H9 (cell line): Measurements from ENCODE around the gene KLHL15. TPM values are rescaled to one million over a fixed set of nuclear protein-coding genes. Genes with fewer than 3 reads are reported as not detected.

Experiments
- DNase-seq: peaks from one replicate; pipeline ENCODE4 v3.0.0-alpha.2; 2017
- H2AFZ ChIP-seq: one replicate; pipeline ENCODE4 v1.6.1; 2013; ENCODE audit warnings: mild to moderate bottlenecking, low read length, control low read depth, moderate library complexity
- H2AK5ac ChIP-seq: 2 replicates; pipeline ENCODE4 v1.6.1; 2013; ENCODE audit warnings: low read length, control low read depth, mixed read lengths; ENCODE audit not compliant: insufficient read length
- H2BK120ac ChIP-seq: one replicate; pipeline ENCODE4 v1.6.1; 2013; ENCODE audit warnings: low read depth, mild to moderate bottlenecking, low read length, control low read depth, inconsistent platforms; ENCODE audit not compliant: poor library complexity, severe bottlenecking
- H2BK12ac ChIP-seq: 2 replicates; pipeline ENCODE4 v1.6.1; 2013; ENCODE audit warnings: low read length, control low read depth, mixed read lengths, low read depth; ENCODE audit not compliant: insufficient read length
- H2BK15ac ChIP-seq: 2 replicates; pipeline ENCODE4 v1.6.1; 2013; ENCODE audit warnings: low read depth, low read length, control low read depth
- H2BK20ac ChIP-seq: one replicate; pipeline ENCODE4 v1.6.1; 2013; ENCODE audit warnings: low read depth, mild to moderate bottlenecking, low read length, control low read depth, inconsistent platforms; ENCODE audit not compliant: poor library complexity, severe bottlenecking
- H2BK5ac ChIP-seq: 2 replicates; pipeline ENCODE4 v1.6.1; 2013; ENCODE audit warnings: low read length, control low read depth, mixed read lengths; ENCODE audit not compliant: insufficient read length
- H3K14ac ChIP-seq: 2 replicates; pipeline ENCODE4 v1.6.1; 2013; ENCODE audit warnings: low read length, control low read depth; ENCODE audit not compliant: insufficient read depth
- H3K18ac ChIP-seq: 2 replicates; pipeline ENCODE4 v1.6.1; 2013; ENCODE audit warnings: low read depth, mild to moderate bottlenecking, mixed read lengths, low read length, control low read depth; ENCODE audit not compliant: insufficient read length
- H3K23ac ChIP-seq: 2 replicates; pipeline ENCODE4 v1.6.1; 2013; ENCODE audit warnings: low read length, control low read depth, mixed read lengths, low read depth; ENCODE audit not compliant: insufficient read length
- H3K23me2 ChIP-seq: 2 replicates; pipeline ENCODE4 v1.6.1; 2013; ENCODE audit warnings: low read depth, mild to moderate bottlenecking, mixed read lengths, low read length, control low read depth; ENCODE audit not compliant: insufficient read length, poor library complexity, severe bottlenecking
- H3K27ac ChIP-seq: 2 replicates; pipeline ENCODE4 v1.5.1; 2013; ENCODE audit warnings: low read length, control low read depth, mixed read lengths, low read depth; ENCODE audit not compliant: insufficient read length
- H3K27me3 ChIP-seq: 2 replicates; pipeline ENCODE4 v1.6.1; 2013; ENCODE audit warnings: low read length, control low read depth, inconsistent platforms; ENCODE audit not compliant: insufficient read depth
- H3K4ac ChIP-seq: 2 replicates; pipeline ENCODE4 v1.6.1; 2013; ENCODE audit warnings: low read depth, mild to moderate bottlenecking, control low read depth, inconsistent platforms, low read length, moderate library complexity
- H3K4me1 ChIP-seq: 2 replicates; pipeline ENCODE4 v1.6.1; 2013; ENCODE audit warnings: low read length, control low read depth, inconsistent platforms; ENCODE audit not compliant: insufficient read depth
- H3K4me2 ChIP-seq: 2 replicates; pipeline ENCODE4 v1.6.1; 2013; ENCODE audit warnings: low read length, control low read depth, mixed read lengths; ENCODE audit not compliant: insufficient read length, insufficient read depth
- H3K56ac ChIP-seq: 2 replicates; pipeline ENCODE4 v1.6.1; 2013; ENCODE audit warnings: low read depth, mild to moderate bottlenecking, mixed read lengths, low read length, control low read depth; ENCODE audit not compliant: insufficient read length
- H3K79me1 ChIP-seq: 2 replicates; pipeline ENCODE4 v1.6.1; 2013; ENCODE audit warnings: low read depth, mild to moderate bottlenecking, moderate library complexity, low read length, control low read depth, inconsistent platforms; ENCODE audit not compliant: insufficient read depth, poor library complexity, severe bottlenecking
- H3K79me2 ChIP-seq: 2 replicates; pipeline ENCODE4 v1.6.1; 2013; ENCODE audit warnings: low read length, control low read depth, inconsistent platforms; ENCODE audit not compliant: insufficient read depth
- H3K9ac ChIP-seq: 2 replicates; pipeline ENCODE4 v1.6.1; 2013; ENCODE audit warnings: low read length, control low read depth, mixed read lengths; ENCODE audit not compliant: insufficient read length; ENCODE audit errors: extremely low read depth
- H3K9me3 ChIP-seq: one replicate; pipeline ENCODE4 v1.6.1; 2013; ENCODE audit warnings: low read depth, low read length, inconsistent platforms; ENCODE audit not compliant: control insufficient read depth
- H3T11ph ChIP-seq: one replicate; pipeline ENCODE4 v1.6.1; 2013; ENCODE audit warnings: mild to moderate bottlenecking, low read length, control low read depth, inconsistent platforms
- H4K20me1 ChIP-seq: one replicate; pipeline ENCODE4 v1.6.1; 2013; ENCODE audit not compliant: control insufficient read depth, insufficient read length, insufficient read depth
- H4K5ac ChIP-seq: 2 replicates; pipeline ENCODE4 v1.6.1; 2013; ENCODE audit warnings: low read depth, mild to moderate bottlenecking, mixed read lengths, low read length, control low read depth; ENCODE audit not compliant: insufficient read length
- H4K8ac ChIP-seq: replicated peaks from 2 replicates; pipeline ENCODE4 v1.6.1; 2013; ENCODE audit warnings: low read length, control low read depth, mixed read lengths, low read depth; ENCODE audit not compliant: insufficient read length
- H4K91ac ChIP-seq: 2 replicates; pipeline ENCODE4 v1.6.1; 2013; ENCODE audit warnings: low read depth, mild to moderate bottlenecking, moderate library complexity, mixed read lengths, low read length, control low read depth; ENCODE audit not compliant: insufficient read length
- H3K27ac Mint-ChIP-seq, 3 experiments: 2 replicates in 2 of 3; 3 replicates in 1 of 3; pipeline ENCODE4 v1.8.0; 2020 to 2021; ENCODE audit warnings: mixed read lengths in 3 of 3, mild to moderate bottlenecking in 1 of 3, moderate library complexity in 1 of 3
- H3K27me3 Mint-ChIP-seq: 2 replicates; pipeline ENCODE4 v1.8.0; 2021; ENCODE audit warnings: low read depth, mild to moderate bottlenecking, moderate library complexity, mixed read lengths
- H3K36me3 Mint-ChIP-seq, 3 experiments: 2 replicates in 2 of 3; 3 replicates in 1 of 3; pipeline ENCODE4 v1.8.0; 2020 to 2021; ENCODE audit warnings: low read depth in 3 of 3, mixed read lengths in 3 of 3; ENCODE audit not compliant: insufficient read depth in 1 of 3
- H3K4me1 Mint-ChIP-seq, 2 experiments: 2 replicates each; pipeline ENCODE4 v1.8.0; 2020; ENCODE audit warnings: mixed read lengths in 2 of 2
- H3K4me3 Mint-ChIP-seq, 2 experiments: 2 replicates in 1 of 2; 3 replicates in 1 of 2; pipeline ENCODE4 v1.8.0; 2020 to 2021; ENCODE audit warnings: mild to moderate bottlenecking in 2 of 2, mixed read lengths in 2 of 2, moderate library complexity in 1 of 2
- H3K9me3 Mint-ChIP-seq, 2 experiments: 2 replicates in 1 of 2; 3 replicates in 1 of 2; pipeline ENCODE4 v1.8.0; 2020; ENCODE audit warnings: mild to moderate bottlenecking in 2 of 2, mixed read lengths in 2 of 2, moderate library complexity in 1 of 2
- WGBS: extraction: QIAGEN DNeasy Blood & Tissue Kit; methylation state at CpG from one replicate; pipeline ENCODE4 v1.1.7; 2013; ENCODE audit warnings: missing lambda C conversion rate, low lambda C conversion rate, mixed read lengths; ENCODE audit not compliant: insufficient read length; ENCODE audit errors: extremely low coverage; 5-methylcytosine and 5-hydroxymethylcytosine counted together
- total RNA-seq: library from RNA; stranded (reverse); gene quantifications from 2 replicates; pipeline ENCODE4 v1.2.1, GENCODE V29; 2021
- TF ChIP-seq, protein P1 (sequence below): fragments of 200-600 bp; sonication (generic); conservative IDR thresholded peaks from 3 replicates; pipeline ENCODE4 v1.8.0; 2021; ENCODE audit warnings: antibody characterized with exemption, mild to moderate bottlenecking

Gene KLHL15
- total RNA-seq, 1 experiment from 2014 or later, result 19.0 TPM

DNA sequence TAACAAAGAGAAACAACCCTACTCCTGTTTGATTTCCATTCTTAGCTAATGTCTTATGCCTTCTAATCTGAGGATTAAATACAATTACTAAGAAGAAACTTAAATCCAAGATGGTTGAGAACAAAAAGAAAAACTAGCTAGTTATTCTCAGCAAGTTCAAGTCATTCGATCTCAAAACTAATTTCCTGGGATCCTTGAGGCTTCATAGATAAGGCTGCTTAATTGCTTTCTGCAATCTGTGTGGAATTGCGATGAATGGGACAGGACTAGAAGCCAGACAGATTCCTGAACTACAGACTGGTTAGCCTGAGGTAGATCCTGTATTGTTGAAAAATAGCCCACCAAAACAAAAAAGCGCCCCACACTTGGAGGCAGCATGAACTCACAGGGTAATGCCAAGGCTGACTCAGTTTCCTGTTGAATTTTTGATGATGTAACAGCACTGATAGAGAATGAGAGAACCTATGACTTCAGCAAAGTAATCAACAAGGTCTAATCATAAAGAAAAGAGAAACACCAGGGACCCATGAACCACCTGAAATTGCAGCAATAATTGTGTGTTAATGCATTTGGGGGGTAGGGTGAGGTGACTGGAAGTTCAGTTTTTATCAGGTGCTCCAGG lies 33.9 kb downstream of the KLHL15 start:
- WGBS, result no CpG with 5 or more reads among the region's 3 CpGs
- H4K20me1 ChIP-seq, result no peaks in the 10 kb centered on the region
- no peak overlapping the region for H2AFZ ChIP-seq
- H3K4me3 Mint-ChIP-seq, result no peak overlapping the region
- peaks cover 6% of the 10 kb centered on the region for H3K79me1 ChIP-seq
- H3K14ac ChIP-seq, result no peak overlapping the region
- no peak for DNase-seq
- H3K27me3 Mint-ChIP-seq, result no peaks in the 10 kb centered on the region
- no peak overlapping the region for H3T11ph ChIP-seq
- H3K9me3 ChIP-seq, result no peaks in the 10 kb centered on the region
- no peak overlapping the region for H3K9ac ChIP-seq
- no peaks in the 10 kb centered on the region for H3K4me1 Mint-ChIP-seq
- H3K27ac Mint-ChIP-seq, result no peak overlapping the region; a peak in 1 of 7 replicates
- no peak overlapping the region for H2BK12ac ChIP-seq
- no peak overlapping the region for H2BK20ac ChIP-seq
- H3K18ac ChIP-seq, result no peak overlapping the region
- no peak overlapping the region for H2BK15ac ChIP-seq
- H3K4ac ChIP-seq, result no peak overlapping the region
- H3K27ac ChIP-seq, result no peak overlapping the region
- no peaks in the 10 kb centered on the region for H3K23me2 ChIP-seq
- H3K36me3 Mint-ChIP-seq, result peaks cover 15 to 58% (median 56%) of the 10 kb centered on the region in 3 experiments; a peak in 6 of 7 replicates
- H2BK5ac ChIP-seq, result no peak overlapping the region
- H4K8ac ChIP-seq, result no peak overlapping the region
- no peaks in the 10 kb centered on the region for H3K79me2 ChIP-seq
- no peak overlapping the region for H3K23ac ChIP-seq
- 0 out of 2 replicates have a peak, but pooled peaks cover 2% of the 10 kb centered on the region for H3K4me1 ChIP-seq
- no peak overlapping the region for H3K4me2 ChIP-seq
- no peak overlapping the region for H3K56ac ChIP-seq
- H4K5ac ChIP-seq, result no peak overlapping the region
- H3K9me3 Mint-ChIP-seq, result no peaks in the 10 kb centered on the region
- H4K91ac ChIP-seq, result no peak overlapping the region
- TF ChIP-seq, protein P1, sequence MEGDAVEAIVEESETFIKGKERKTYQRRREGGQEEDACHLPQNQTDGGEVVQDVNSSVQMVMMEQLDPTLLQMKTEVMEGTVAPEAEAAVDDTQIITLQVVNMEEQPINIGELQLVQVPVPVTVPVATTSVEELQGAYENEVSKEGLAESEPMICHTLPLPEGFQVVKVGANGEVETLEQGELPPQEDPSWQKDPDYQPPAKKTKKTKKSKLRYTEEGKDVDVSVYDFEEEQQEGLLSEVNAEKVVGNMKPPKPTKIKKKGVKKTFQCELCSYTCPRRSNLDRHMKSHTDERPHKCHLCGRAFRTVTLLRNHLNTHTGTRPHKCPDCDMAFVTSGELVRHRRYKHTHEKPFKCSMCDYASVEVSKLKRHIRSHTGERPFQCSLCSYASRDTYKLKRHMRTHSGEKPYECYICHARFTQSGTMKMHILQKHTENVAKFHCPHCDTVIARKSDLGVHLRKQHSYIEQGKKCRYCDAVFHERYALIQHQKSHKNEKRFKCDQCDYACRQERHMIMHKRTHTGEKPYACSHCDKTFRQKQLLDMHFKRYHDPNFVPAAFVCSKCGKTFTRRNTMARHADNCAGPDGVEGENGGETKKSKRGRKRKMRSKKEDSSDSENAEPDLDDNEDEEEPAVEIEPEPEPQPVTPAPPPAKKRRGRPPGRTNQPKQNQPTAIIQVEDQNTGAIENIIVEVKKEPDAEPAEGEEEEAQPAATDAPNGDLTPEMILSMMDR, result no peak
- H3K27me3 ChIP-seq, result no peaks in the 10 kb centered on the region
- no peak overlapping the region for H2BK120ac ChIP-seq
- H2AK5ac ChIP-seq, result no peak overlapping the region
